Spleen (tissue), 11 donors: ENCODE measurements around the gene SIRT3. TPM values are rescaled to one million over a fixed set of nuclear protein-coding genes. Genes with fewer than 3 reads are reported as not detected.

Source experiments
- DNase-seq: peaks from one replicate; pipeline ENCODE4 v3.0.0-alpha.2; 2020
- H3K27ac ChIP-seq, 8 donors: fragments of 200-600 bp; sonication (generic) in 7 of 8; 1 replicate in 4 of 8; 2 replicates in 4 of 8; pipeline versions ENCODE4 v1.5.0 to v1.8.0; 2016 to 2021; ENCODE audit warnings: inconsistent platforms in 4 of 8, mild to moderate bottlenecking in 4 of 8, moderate library complexity in 1 of 8
- H3K27me3 ChIP-seq, 7 donors: fragments of 200-600 bp; sonication (generic) in 6 of 7; replicated peaks in 1 of 7; 1 replicate in 4 of 7; 2 replicates in 3 of 7; pipeline versions ENCODE4 v1.5.0 to v1.8.0; 2016 to 2021; ENCODE audit warnings: inconsistent platforms in 3 of 7, mild to moderate bottlenecking in 1 of 7
- H3K36me3 ChIP-seq, 6 donors: fragments of 200-600 bp; sonication (generic) in 5 of 6; 1 replicate in 4 of 6; 2 replicates in 2 of 6; pipeline versions ENCODE4 v1.5.0 to v1.8.0; 2016 to 2021; ENCODE audit warnings: inconsistent platforms in 2 of 6
- H3K4me1 ChIP-seq, 6 donors: fragments of 200-600 bp; sonication (generic) in 5 of 6; 1 replicate in 3 of 6; 2 replicates in 3 of 6; pipeline versions ENCODE4 v1.5.0 to v1.8.0; 2016 to 2021; ENCODE audit warnings: inconsistent platforms in 3 of 6
- H3K4me3 ChIP-seq, 8 donors: fragments of 200-600 bp; sonication (generic) in 7 of 8; 1 replicate in 4 of 8; 2 replicates in 4 of 8; pipeline versions ENCODE4 v1.5.0 to v1.8.0; 2016 to 2021; ENCODE audit warnings: inconsistent platforms in 4 of 8, mild to moderate bottlenecking in 4 of 8, moderate library complexity in 2 of 8
- H3K9me3 ChIP-seq, 8 donors: fragments of 200-600 bp; sonication (generic) in 7 of 8; 1 replicate in 4 of 8; 2 replicates in 4 of 8; pipeline versions ENCODE4 v1.5.0 to v1.8.0; 2016 to 2021; ENCODE audit warnings: inconsistent platforms in 4 of 8
- POLR2A ChIP-seq, 3 donors: fragments of 450-650 bp; IDR thresholded peaks; one replicate each; pipeline ENCODE4 v1.5.1; 2017; ENCODE audit warnings: antibody characterized with exemption in 3 of 3, mild to moderate bottlenecking in 1 of 3
- POLR2AphosphoS5 ChIP-seq, 3 donors: sonication (generic); formaldehyde crosslinking; IDR thresholded peaks; one replicate each; pipeline ENCODE4 v1.5.1; 2017; ENCODE audit warnings: antibody characterized with exemption in 3 of 3
- WGBS, 5 donors: extraction: QIAGEN DNeasy Blood & Tissue Kit in 3 of 5; methylation state at CpG; one replicate each; pipeline versions ENCODE4 v1.1.5 to v1.1.7; 2013 to 2018; 5-methylcytosine and 5-hydroxymethylcytosine counted together
- intact Hi-C: fragments of 100-400 bp; cut with DNase I; formaldehyde crosslinking; loops from one replicate; pipeline ENCODE4 v1.15.0; 2023; ENCODE audit warnings: low total_unique reads
- polyA plus RNA-seq, 3 donors: library from polyadenylated mRNA; stranded (reverse); fragments of 200-250 nt; gene quantifications; one replicate each; pipeline ENCODE4 v1.2.1, GENCODE V29; 2013
- total RNA-seq, 7 donors: library from RNA; depleted of rRNA in 3 of 7; stranded (reverse); fragments of >200 nt in 3 of 7; fragmentation: NEBNext Ultra II Directional in 4 of 7; extraction: Animal tissue kit (Norgen Biotek cat#: 25700) in 4 of 7; gene quantifications; one replicate each; pipeline versions ENCODE4 v1.1.0 to v1.2.1, GENCODE V29; 2016 to 2021
- TF ChIP-seq, protein P1 (sequence below), 11 experiments: fragments of 200-600 bp in 7 of 11; fragments of 450-650 bp in 4 of 11; sonication (generic) in 4 of 11; IDR thresholded peaks in 8 of 11; conservative IDR thresholded peaks in 3 of 11; 1 replicate in 7 of 11; 2 replicates in 4 of 11; pipeline versions ENCODE4 v1.4.0 to v1.8.0; 2016 to 2021; ENCODE audit warnings: antibody characterized with exemption in 11 of 11, inconsistent platforms in 4 of 11, mild to moderate bottlenecking in 1 of 11
- donor health status: healthy with polysubstance abuse.
- donor health status: DM: no; HTN: no; CAD: no; lungs with moderate emphysema.
- donor health status: DM: no; HTN: no; CAD: no.
- donor health status: Bipolar disorder and iron deficiency.
- donor health status: healthy.
- donor health status: DM: no; HTN: no; CAD: no.
- donor health status: DM: yes; HTN: yes; CAD: no.

SIRT3 gene
- total and polyA plus RNA-seq, 10 donors = 11.9 to 28.8 (median 17.5) TPM

- H3K9me3 ChIP-seq = no peaks in the 10 kb centered on the region
- H3K27ac ChIP-seq = no peak overlapping the region
- H3K27me3 ChIP-seq = peaks cover 0 to 87% (median 36%) of the 10 kb centered on the region in 7 donors
- DNase-seq = peak; percentile 77
- no peak for TF ChIP-seq POLR2A (IDR thresholded peaks at IDR 0.05)
- TF ChIP-seq, protein P1, sequence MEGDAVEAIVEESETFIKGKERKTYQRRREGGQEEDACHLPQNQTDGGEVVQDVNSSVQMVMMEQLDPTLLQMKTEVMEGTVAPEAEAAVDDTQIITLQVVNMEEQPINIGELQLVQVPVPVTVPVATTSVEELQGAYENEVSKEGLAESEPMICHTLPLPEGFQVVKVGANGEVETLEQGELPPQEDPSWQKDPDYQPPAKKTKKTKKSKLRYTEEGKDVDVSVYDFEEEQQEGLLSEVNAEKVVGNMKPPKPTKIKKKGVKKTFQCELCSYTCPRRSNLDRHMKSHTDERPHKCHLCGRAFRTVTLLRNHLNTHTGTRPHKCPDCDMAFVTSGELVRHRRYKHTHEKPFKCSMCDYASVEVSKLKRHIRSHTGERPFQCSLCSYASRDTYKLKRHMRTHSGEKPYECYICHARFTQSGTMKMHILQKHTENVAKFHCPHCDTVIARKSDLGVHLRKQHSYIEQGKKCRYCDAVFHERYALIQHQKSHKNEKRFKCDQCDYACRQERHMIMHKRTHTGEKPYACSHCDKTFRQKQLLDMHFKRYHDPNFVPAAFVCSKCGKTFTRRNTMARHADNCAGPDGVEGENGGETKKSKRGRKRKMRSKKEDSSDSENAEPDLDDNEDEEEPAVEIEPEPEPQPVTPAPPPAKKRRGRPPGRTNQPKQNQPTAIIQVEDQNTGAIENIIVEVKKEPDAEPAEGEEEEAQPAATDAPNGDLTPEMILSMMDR (IDR thresholded peaks at IDR 0.05 in 8 of 11, conservative IDR thresholded peaks at IDR 0.05 in 3 of 11) = no peak
- TF ChIP-seq POLR2AphosphoS5 (IDR thresholded peaks at IDR 0.05) = peak in 1 of 3 donors; percentile 63
- intact Hi-C loops = no loop called here
- WGBS, 5 donors = 83 to 89% (median 85%) methylated on average over 16 to 24 of the region's 24 CpGs
- H3K4me3 ChIP-seq = no peak overlapping the region
- peaks cover 24 to 91% (median 45%) of the 10 kb centered on the region in 6 donors for H3K4me1 ChIP-seq
- H3K36me3 ChIP-seq = peaks cover 0 to 36% (median 0%) of the 10 kb centered on the region in 6 donors
These were observed 48.2 kb upstream of the SIRT3 start for GRCh38 chr11:284105-285020.

GRCh38 chr11:283405-284104 lies 47.4 kb upstream of the SIRT3 start:
- TF ChIP-seq POLR2AphosphoS5 (IDR thresholded peaks at IDR 0.05) (peak in 1 of 3 donors; percentile 24), POLR2A (IDR thresholded peaks at IDR 0.05) (no peak)
- TF ChIP-seq, protein P1 (IDR thresholded peaks at IDR 0.05 in 8 of 11, conservative IDR thresholded peaks at IDR 0.05 in 3 of 11) = no peak

GRCh38 chr11:282630-283360 lies 46.7 kb upstream of the SIRT3 start:
- 65 to 89% (median 72%) methylated on average over 10 to 13 of the region's 13 CpGs for WGBS, 5 donors
- peaks cover 0 to 36% (median 0%) of the 10 kb centered on the region in 6 donors for H3K36me3 ChIP-seq
- H3K4me3 ChIP-seq = peak overlapping the region in 3 of 8 donors; percentile 50 to 77 (median 55)
- H3K9me3 ChIP-seq = no peaks in the 10 kb centered on the region
- peak; percentile 71 for DNase-seq
- intact Hi-C loops = no loop called here
- peak in 2 of 3 donors; percentile 29 to 62 for TF ChIP-seq POLR2AphosphoS5 (IDR thresholded peaks at IDR 0.05)
- TF ChIP-seq, protein P1 (IDR thresholded peaks at IDR 0.05 in 8 of 11, conservative IDR thresholded peaks at IDR 0.05 in 3 of 11) = no peak
- TF ChIP-seq POLR2A (IDR thresholded peaks at IDR 0.05) = no peak
- peaks cover 0 to 96% (median 48%) of the 10 kb centered on the region in 7 donors for H3K27me3 ChIP-seq
- H3K27ac ChIP-seq = peak overlapping the region in 3 of 8 donors; percentile 82 to 89 (median 86)
- H3K4me1 ChIP-seq = peaks cover 26 to 97% (median 49%) of the 10 kb centered on the region in 6 donors

More at GRCh38 chr11:283405-284104, 47.4 kb upstream of the SIRT3 start:
- Histone ChIP-seq H3K4me3 (no peak overlapping the region), H3K4me1 (peaks cover 26 to 97% (median 51%) of the 10 kb centered on the region in 6 donors), H3K9me3 (no peaks in the 10 kb centered on the region), H3K27me3 (peaks cover 0 to 95% (median 44%) of the 10 kb centered on the region in 7 donors), H3K27ac (no peak overlapping the region), H3K36me3 (peaks cover 0 to 36% (median 0%) of the 10 kb centered on the region in 6 donors)
- WGBS, 5 donors = 77 to 86% (median 85%) methylated on average over 22 to 23 of the region's 23 CpGs
- peak; percentile 69 for DNase-seq
- intact Hi-C loops = no loop called here
